ENCODE results near the gene XPO5.

- TF ChIP-seq EP300 (IDR thresholded peaks at IDR 0.05) (no peak), CTCF (IDR thresholded peaks at IDR 0.05) (no peak), POLR2AphosphoS5 (IDR thresholded peaks at IDR 0.05) (no peak)
These were observed 45.4 kb upstream of the XPO5 start for GRCh38 chr6:43621078-43621835.

All from sigmoid colon (tissue), 4 donors.